Measurements from ENCODE around the gene IGF2R.
"Not testable (repeated sequence)": the region's sequence is repeated elsewhere in the genome, so short reads cannot be mapped to it uniquely, and the experiment has no call there.

IGF2R gene

DNA sequence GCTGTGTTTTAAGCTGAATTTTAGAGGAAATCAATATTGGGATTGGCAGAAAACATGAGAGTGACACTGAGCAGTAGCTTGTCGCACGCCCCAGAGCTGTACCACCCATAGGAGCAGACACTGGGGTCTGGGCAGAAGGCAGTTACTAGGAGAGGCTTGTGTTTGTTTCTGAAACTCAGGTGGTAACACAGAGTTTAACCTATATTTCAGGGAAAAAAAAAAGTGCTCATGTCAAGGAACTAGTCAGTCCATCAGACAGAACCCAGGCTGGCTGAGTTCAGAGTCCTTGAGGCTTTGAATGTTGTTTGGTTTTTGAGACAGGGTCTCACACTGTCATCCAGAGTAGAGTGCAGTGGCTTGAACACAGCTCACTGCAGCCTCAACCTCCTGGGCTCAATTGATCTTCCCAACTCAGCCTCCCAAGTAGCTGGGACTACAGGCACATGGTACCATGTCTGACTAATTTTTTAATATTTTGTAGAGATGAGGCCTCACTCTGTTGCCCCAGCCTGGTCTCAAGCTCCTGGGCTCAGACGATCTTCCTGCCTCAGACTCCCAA, 159.3 kb downstream of the IGF2R start:
- DNase-seq, result no peak

DNA sequence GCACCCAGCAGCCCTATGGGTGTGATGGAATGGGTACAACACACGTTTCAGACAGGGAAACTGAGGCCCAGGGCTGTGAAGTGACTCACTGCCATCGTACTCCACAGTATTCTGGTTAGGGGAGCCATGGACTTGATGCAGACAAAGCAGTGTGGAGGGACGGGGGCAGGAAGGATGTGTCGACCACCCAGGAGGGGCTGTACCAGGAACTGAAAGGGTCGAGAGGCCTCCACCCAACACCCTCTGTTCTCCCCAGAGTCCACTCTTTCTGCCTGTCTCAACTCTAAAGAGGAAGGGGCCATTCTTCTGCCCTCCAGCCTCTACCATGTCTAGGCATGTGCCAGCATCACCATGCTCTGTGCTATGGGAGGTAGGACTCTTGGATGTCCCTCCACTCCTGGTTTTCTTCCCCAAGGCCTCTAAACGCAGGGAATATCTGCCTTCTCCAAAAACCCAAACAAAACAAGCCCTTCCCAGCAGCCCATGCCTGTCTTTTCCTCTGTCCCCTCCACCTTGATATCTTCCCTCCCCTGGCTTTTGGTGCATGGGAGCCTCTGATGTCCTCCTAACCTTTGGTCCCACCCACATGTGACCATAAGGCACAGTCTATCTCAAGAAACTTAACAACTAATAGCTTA, 160.1 kb downstream of the IGF2R start:
- no peak for DNase-seq

DNA sequence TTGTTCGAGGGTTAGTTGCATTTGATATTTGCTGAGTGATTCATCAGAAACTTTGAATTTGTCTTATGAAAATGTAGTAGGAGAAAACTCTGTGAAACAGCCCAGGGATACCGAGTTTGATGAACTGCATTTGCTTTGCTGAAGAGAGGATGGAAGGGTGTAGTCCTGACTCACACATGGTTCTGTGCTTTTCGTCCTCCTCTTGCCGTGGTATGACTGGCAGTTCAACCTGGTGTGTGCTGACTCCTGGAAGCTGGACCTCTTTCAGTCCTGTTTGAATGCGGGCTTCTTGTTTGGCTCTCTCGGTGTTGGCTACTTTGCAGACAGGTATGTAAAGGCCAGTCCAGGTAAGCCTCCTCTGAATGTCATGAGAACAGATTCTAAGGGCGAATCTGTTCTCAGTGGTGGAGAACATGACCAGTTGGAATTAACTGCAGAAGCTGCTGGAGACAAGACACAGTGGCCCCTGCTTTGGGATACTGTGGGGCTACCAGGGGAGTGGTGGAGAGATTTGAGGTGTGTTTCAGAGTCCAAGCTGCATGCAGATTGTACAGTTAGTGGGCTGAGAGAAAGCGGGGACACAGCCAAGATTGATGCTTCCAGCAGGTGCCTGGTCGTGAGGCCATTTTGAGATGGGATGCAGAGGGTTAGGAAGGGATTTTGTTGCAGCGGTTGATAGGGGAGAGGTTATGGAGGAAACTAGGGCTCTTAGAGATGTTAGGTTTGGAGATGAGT, 161.2 kb downstream of the IGF2R start:
- no peak for DNase-seq

DNA sequence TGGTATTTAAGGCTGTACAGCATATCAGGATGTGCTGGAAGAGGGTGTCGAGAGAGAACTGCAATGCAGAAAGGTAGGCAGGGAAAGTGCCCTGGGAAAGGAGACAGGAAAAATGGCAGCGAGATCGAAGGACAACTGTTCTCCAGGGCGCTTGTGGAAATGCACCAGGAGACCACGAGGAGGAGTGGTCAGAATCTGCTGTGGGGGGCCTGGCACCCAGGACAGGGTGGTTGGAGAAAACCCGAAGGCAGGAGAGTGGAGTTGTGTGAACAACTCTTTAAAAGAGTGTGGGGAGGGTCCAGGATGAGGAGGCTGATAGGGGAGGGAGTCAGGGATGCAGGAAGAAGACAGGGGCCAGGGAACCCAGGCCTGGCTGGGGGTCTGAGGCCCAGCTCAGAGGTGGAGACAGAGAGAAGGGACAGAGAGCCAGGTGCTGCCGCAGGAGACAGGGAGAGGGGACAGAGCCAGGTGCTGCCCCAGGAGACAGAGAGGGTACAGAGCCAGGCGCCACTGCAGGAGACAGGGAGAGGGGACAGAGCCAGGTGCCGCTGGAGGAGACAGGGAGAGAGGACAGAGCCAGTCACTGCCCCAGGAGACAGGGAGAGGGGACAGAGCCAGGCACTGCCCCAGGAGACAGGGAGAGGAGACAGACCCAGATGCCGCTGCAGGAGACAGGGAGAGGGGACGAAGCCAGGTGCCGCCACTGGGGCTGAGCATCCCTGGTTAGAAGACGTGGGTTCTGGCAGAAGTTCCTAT, 162.0 kb downstream of the IGF2R start:
- DNase-seq, result no peak

DNA sequence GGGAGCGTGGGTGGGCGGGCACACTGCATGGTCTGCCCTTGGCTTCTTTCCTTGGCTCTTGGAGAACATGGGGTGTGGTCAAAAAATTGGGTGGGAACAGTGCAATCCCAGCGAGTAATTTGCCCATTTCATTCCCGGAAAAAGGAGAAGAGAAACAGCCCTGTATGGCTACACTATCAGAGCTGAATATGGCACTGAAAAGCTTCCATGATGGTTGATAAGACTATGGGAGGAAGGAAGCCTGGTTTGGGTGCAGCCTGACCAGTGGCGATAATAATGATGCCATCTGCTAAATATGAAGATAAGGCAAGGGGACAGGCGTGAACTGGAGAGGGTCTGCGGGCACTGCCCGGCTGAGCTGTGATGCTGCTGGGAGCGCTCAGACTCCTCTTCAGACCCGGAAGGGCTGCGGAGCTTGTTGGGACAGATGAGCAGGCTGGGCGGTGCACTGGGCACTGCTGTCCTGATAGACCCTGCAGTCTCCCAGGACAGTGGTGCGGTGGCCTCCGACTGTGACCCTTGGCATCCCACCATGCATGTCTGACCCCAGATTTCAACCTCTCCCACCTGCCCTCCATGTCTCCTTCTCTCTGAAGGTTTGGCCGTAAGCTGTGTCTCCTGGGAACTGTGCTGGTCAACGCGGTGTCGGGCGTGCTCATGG, 162.9 kb downstream of the IGF2R start:
- DNase-seq, result no peak

DNA sequence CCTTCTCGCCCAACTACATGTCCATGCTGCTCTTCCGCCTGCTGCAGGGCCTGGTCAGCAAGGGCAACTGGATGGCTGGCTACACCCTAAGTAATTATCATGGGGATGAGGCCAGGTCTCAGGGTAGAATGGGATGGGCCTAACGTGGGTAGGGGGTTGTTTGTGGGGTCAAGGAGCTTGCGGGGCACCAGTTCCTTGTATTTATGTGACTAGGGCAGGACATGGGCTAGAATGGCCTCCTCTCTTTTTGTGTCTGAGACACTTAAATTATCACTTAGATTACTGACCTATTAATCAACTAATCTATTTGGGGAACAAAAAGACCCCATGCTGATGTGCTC, 163.4 kb downstream of the IGF2R start:
- DNase-seq, result no peak

DNA sequence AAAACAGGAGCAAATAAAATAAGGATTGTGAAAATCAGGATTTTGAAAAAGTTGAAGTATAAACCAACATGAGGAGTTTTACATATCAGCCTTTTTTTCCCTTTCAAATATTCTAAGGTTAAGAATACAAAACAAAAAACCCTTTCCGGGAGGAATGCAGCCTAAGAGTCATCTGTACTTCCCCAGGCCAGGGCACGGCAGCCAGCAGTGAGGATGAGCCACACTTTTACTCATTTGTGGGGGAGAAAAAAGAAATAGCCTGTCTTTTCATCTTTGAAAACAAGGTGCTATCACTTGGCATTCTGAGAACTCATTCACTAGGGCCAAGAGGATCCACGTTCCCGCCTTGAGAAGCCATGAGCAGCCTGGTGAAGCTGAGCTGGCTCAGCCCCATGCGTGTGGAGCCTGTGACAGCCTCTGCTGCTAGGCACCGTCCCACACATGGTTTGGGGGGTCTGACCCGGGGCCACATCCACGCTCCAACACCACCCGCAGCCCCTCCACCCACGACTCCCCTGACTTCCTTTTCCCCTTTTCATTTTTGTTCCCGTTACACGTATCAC, 164.0 kb downstream of the IGF2R start:
- DNase-seq, result no peak

DNA sequence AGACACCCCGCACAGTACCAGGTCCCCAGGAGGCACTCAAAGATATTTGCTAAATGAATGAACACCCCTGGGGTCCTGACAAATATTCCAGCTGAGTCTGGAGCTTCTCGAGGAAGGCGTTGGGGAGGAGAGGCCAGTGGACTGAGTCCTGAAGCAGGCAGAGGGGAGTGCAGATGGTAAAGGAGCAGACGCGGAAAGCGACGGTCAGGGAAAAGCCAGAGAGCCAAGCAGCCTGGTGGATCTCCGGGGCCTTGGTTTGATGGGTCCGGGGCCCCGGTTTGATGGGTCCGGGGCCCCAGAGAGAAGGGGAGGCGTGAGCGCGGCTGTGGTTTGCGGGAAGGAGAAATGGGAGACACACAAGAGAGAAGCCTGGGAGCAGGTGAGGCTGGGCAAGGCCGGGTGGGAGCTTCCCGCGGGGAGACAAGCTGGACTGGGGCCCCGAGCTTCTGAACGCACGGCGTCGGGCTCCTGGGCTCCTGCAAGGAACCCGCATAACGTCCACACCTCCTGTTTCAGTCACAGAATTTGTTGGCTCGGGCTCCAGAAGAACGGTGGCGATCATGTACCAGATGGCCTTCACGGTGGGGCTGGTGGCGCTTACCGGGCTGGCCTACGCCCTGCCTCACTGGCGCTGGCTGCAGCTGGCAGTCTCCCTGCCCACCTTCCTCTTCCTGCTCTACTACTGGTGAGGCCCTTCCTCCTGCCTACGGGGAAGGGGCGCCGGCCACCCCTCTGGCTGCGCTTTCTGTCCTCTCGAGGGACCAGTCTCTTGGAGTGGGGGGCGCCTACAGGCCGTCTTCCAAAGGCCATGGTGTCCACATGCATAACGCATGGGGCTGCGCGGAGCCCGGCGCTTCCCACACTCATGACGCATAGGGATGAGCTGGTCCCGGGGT, 164.8 kb downstream of the IGF2R start:
- no peak for DNase-seq

DNA sequence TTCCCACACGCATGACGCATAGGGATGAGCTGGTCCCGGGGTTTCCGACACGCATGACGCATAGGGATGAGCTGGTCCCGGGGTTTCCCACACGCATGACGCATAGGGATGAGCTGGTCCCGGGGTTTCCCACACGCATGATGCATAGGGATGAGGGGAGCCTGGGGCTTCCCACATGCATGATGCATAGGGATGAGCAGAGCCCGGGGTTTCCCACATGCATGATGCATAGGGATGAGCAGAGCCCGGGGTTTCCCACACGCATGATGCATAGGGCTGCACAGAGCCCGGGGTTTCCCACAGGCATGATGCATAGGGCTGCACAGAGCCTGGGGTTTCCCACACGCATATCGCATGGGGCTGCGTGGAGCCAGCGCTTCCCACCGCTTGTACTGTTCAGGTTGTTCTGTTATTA, 165.5 kb downstream of the IGF2R start:
- DNase-seq, result not testable (repeated sequence)

DNA sequence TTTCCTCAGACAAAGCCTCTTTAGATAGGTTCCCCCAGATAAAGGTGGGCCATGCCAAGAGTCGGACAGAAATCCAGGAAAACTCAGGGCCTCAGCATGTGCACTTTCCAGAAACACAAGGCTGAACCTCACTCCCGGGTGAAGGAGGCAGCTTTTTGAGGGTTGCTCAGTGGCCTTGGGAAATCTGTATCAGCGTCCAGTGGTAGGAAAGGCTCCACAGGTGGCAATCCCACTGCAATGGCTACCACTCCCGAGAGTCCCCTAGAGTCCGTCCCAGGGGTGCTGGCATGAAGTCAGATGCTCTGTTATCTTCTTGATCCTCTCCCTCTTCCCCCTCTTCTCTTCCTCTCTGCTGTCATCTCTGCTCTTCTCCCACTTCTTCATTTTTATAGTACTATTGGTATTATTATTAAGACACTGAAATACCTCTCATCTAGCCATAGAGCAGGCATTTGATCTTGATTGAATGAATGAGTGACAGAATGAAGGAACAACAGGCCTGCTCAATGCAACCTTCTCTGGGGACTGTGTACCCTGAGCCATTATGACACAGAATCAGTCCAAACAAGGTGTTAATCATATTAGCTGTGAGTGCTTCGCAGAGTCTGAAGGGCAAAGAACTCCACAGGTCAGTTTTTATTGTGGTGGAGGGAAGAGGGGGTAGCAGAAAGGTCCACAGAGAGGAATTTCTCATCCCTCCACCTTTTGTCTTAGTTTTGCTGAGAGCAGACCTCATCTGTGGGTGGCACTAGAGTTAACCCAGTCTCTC, 166.1 kb downstream of the IGF2R start:
- no peak for DNase-seq

DNA sequence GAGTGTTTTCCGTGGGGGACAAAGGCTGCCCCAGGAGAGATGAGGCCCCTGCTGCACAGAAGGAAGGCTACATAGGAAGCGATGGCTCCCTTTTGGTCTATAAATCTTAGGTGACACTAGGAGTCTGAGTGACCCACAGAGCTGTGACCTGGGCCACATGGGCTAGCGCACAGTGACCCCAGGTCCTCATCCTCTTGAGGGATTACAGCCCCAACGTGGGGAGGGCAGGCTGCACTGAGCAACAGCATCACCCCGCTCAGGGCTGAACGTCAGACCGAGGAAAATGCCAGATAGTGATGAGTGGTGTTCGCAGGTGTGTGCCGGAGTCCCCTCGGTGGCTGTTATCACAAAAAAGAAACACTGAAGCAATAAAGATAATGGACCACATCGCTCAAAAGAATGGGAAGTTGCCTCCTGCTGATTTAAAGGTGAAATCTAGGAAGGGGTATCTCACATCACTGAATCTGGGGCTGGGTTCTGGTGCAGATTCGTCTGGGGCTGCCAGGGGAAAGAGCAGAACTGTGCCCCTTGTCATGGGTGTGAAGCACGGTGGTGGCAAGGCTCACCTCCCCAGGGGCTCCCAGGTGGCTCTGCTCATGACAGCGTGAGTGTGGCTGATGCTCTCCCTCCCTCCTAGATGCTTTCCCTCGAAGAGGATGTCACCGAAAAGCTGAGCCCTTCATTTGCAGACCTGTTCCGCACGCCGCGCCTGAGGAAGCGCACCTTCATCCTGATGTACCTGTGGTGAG, 167.2 kb downstream of the IGF2R start:
- DNase-seq, result no peak

DNA sequence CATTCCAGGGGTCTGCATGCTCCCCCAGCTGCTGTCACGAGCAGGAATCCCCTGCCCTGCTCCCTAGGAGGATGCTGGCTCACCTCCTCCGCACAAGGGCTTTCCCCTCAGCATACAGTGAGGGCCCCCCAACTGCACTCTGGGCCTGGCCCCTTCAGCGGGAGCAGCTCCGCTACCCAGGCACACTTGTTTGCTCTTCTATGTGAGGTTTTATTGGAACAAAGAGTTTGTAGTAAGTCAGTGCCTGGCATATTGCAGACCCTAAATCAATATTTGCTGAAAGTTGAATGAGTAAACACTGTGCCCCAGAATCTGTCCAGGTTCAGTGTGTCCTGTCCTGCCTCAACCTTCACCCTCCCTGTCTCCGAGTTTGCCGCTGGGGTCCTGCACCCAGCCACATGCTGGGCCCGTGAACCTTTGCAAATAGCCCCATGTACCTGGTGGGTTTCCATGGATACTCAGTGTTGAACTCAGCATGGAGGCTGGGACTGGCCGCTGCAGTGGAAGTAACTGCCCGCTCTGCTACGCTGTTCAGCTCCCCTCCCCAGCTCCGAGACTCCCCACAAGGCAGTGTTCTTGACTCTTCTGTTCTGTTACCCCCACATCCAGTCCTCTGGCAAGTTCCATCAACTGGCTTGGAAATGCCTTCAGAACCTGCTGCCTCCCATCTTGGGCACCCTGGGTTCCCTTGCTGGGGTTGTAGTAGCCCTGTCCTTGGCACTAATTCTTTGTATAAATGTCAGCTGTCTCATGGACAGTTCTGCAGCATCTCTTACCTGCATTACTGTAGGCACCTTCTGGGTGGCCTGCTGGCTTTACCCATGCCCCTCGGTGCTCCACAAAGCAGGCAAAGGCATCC, 168.5 kb downstream of the IGF2R start:
- no peak for DNase-seq

DNA sequence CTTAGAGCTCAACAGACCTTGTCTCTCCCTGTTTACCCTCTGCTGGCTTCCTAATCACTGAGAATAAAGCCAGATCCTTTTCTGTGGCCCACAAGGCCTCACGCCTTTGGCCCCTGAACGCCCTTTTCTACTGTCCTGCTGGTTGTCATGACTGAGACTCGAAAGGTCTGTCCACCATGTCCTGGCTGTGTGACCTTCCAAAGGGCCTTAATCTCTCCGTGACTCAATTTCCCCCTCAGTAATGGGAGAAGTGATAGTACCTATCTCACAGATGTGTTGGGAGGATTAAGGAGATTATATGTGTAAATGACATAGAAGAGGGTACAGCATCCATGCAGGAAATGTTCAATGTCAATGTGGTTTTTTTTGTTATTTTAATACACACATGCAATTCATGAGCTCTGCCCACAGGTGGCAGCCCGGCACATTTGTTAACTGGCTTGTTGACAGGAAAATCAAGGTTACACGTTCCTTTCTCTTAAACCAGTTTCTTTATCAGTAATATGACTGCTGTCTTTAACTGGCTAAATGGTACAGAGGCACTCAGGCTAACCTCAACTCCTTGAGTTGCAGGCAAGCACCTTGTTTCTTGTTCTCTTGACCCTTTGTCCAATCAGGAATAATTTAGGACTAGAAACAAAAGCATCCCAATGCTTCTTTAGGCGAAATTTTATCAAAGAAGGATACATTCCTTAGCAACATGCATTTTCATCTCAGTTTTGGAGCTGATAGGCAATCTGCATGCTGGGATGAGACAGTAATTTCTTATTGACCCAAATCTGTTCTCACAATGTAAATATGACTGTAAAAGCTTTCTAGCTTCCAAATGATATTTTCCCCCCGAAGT, 169.3 kb downstream of the IGF2R start:
- peak; percentile 54 for DNase-seq

DNA sequence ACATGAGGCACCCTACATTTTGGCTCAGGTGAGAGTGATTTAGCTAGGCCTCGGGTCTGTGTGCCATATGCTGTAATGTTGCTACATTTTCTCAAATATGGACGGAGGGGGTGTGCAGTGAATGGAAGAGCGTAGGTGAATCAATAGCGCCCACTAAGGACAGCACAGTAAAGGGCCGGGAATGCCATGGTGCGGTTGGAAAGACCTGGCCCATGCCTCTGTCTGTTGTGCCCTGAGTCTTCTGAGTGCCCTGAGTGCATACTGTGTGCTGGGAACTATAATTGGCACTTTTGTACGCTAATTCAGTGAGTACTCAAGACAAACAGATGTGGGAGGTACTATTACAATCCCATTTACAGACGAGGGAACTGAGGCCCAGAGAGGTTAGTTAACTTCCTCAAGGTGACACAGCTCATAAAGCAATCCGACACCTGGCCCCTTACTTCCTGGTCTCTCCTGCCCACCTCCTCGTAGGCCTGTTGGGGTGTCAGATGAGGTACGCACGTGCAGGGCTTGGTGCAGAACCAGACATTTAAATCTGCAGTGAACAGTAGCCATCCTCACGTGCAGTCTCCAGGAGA, 170.0 kb downstream of the IGF2R start:
- no peak for DNase-seq

DNA sequence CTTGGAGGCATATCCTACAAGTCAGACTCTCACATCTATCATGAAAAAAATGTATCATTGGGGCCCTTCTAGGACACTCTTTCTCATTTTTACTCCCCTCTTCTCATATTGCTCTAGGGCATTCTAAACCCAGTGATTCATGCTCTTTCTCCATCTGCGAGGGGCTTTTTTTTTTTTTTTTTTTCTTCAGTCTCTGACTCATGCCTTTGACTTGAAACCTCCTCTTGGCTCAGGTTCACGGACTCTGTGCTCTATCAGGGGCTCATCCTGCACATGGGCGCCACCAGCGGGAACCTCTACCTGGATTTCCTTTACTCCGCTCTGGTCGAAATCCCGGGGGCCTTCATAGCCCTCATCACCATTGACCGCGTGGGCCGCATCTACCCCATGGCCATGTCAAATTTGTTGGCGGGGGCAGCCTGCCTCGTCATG, 170.6 kb downstream of the IGF2R start:
- DNase-seq, result no peak

DNA sequence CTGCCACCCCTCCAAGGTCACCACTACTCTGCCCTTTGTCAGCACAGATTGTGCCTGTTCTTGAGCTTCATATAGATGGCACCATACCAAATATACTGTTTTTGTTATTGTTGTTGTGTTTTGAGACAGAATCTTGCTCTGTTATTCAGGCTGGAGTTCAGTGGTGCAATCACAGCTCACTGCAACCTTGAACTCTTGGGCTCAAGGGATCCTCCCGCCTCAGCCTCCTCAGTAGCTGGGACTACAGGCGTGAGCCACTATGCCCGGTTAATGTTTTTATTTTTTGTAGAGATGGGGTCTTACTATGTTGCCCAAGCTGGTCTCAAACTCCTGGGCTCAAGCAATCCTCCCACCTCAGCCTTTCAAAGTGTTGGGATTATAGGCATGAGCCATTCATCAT, 171.6 kb downstream of the IGF2R start:
- not testable (repeated sequence) for DNase-seq

DNA sequence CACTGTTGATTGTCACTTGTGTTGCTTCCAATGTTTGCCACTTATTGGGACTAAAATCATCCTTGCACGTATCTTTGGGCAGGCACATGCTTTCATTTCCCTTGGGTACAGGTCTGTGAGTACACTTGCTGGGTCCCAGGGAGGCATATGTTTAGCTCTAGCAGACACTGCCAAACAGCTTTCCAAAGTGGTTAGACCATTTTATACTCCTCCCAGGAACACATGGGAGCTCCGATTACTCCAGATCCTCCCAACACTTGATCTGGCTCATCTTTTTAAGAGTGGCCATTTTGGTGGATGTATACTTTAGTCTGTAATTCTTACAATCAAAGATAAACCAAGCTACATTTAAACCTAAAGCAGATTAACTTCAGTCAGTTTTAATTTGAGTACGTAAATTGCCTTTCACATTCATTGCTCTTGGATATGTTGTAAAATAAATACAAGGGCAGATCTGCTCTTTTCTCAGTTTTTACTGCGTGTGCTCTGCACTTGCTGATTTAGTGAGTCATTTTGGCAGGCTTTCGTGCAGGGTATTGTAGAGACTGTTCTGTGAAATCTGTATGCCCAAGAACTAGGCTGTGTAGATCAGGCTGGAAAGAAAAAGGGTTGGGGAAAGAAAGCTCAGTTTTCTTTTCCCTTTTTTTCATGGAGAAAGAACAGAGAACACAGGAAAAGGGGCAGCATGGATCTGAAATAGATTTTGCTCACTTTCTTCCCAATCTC, 172.3 kb downstream of the IGF2R start:
- DNase-seq, result no peak

Data from activated CD4-positive, alpha-beta T cell treated with anti-CD3 and anti-CD28 coated beads, Interleukin-2, amount 50 U/mL, for 1 hour (primary cell).